ENCODE measurements around the gene TMBIM6. TPM values are rescaled to one million over a fixed set of nuclear protein-coding genes. Genes with fewer than 3 reads are reported as not detected.
"Not testable (repeated sequence)": the region's sequence is repeated elsewhere in the genome, so short reads cannot be mapped to it uniquely, and the experiment has no call there.

The TMBIM6 gene
- polyA plus RNA-seq, 3 donors = 315 to 1,453 (median 1,396) TPM

DNA sequence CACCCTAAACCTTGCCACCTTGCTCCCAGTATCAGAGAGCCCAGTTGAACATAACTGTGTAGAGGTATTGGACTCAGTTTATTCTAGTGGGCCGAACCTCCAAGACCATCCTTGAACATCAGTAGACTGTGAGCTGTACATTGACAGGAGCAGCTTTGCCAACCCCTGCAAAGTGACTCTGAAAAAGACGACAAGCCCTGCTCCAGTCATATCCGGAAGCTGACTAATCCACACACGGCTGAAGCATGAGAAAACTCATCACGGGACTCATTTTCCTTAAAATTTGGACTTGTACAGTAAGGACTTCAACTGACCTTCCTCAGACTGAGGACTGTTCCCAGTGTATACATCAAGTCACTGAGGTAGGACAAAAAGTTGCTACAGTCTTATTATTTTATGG lies 2.6 kb upstream of the TMBIM6 start:
- Mint-ChIP-seq H3K4me1 (peaks cover 17% of the 10 kb centered on the region), H3K9me3 (peaks cover 4 to 10% (median 7%) of the 10 kb centered on the region in 7 donors)
- Histone ChIP-seq H3K79me2 (ENCODE audit: insufficient read depth, low read length) (peaks cover 21% of the 10 kb centered on the region), H3K4me1 (ENCODE audit: control insufficient read depth in 1 of 2, insufficient read depth in 2 of 2, low read length in 2 of 2) (peaks cover 18 to 22% of the 10 kb centered on the region in 2 donors), H4K20me1 (ENCODE audit: insufficient read depth, low read length) (peaks cover 21% of the 10 kb centered on the region)
- WGBS (ENCODE audit: insufficient coverage) = no CpG with 5 or more reads among the region's 5 CpGs
- H3K4me3 Mint-ChIP-seq; H2AFZ ChIP-seq (ENCODE audit: insufficient read depth, low read depth, low read length, poor library complexity, severe bottlenecking); H3K36me3 ChIP-seq (replicated peaks in 1 of 2; ENCODE audit: control insufficient read depth in 1 of 2, insufficient read depth in 2 of 2, low read length in 2 of 2); DNase-seq; H3K9me3 ChIP-seq (replicated peaks in 1 of 2; ENCODE audit: control insufficient read depth in 1 of 2, insufficient read depth in 1 of 2, low read length in 2 of 2); intact Hi-C loops (cut with micrococcal nuclease); H3K36me3 Mint-ChIP-seq; H3K27me3 Mint-ChIP-seq (ENCODE audit: low read depth in 3 of 3); H3K27me3 ChIP-seq (ENCODE audit: control insufficient read depth in 2 of 2, insufficient read depth in 2 of 2, low read length in 2 of 2); H3K27ac ChIP-seq (ENCODE audit: low read depth in 1 of 2, low read length in 2 of 2); H3K27ac Mint-ChIP-seq; H3K4me3 ChIP-seq (replicated peaks in 1 of 3; ENCODE audit: low read depth in 2 of 3, low read length in 3 of 3); H3K4me2 ChIP-seq (replicated peaks; ENCODE audit: extremely low read depth, low read length, poor library complexity, severe bottlenecking); H3K9ac ChIP-seq (ENCODE audit: insufficient read depth, low read length, poor library complexity, severe bottlenecking): not testable (repeated sequence)

DNA sequence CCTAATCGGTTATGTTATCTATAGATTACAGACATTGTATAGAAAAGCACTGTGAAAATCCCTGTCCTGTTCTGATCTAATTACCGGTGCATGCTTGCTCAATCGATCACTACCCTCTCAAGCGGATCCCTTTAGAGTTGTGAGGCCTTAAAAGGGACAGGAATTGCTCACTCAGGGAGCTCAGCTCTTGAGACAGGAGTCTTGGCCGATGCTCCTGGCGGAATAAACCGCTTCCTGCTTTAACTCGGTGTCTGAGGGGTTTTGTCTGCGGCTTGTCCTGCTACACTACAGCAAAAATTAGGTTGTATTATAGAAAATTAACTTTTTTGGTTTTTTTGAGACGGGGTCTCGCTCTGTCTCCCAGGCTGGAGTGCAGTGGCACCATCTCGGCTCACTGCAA lies 1.1 kb upstream of the TMBIM6 start:
- H3K27ac Mint-ChIP-seq = peak overlapping the region in 1 of 7 donors; percentile 25
- intact Hi-C loops (cut with micrococcal nuclease) = loop anchor here in 1 of 2 donors (5.0 kb wide), 1 partner anchor 33 kb away; the partner anchor contains the start of gene FMNL3
- not testable (repeated sequence) for H3K9ac ChIP-seq (ENCODE audit: insufficient read depth, low read length, poor library complexity, severe bottlenecking); H3K27me3 Mint-ChIP-seq (ENCODE audit: low read depth in 3 of 3); H2AFZ ChIP-seq (ENCODE audit: insufficient read depth, low read depth, low read length, poor library complexity, severe bottlenecking); DNase-seq; H3K4me3 Mint-ChIP-seq; H3K27ac ChIP-seq (ENCODE audit: low read depth in 1 of 2, low read length in 2 of 2); H3K9me3 Mint-ChIP-seq; H3K9me3 ChIP-seq (replicated peaks in 1 of 2; ENCODE audit: control insufficient read depth in 1 of 2, insufficient read depth in 1 of 2, low read length in 2 of 2); H3K4me2 ChIP-seq (replicated peaks; ENCODE audit: extremely low read depth, low read length, poor library complexity, severe bottlenecking); H3K4me3 ChIP-seq (replicated peaks in 1 of 3; ENCODE audit: low read depth in 2 of 3, low read length in 3 of 3); H3K27me3 ChIP-seq (ENCODE audit: control insufficient read depth in 2 of 2, insufficient read depth in 2 of 2, low read length in 2 of 2)
- peaks cover 37% of the 10 kb centered on the region for H3K79me2 ChIP-seq (ENCODE audit: insufficient read depth, low read length)
- H3K4me1 Mint-ChIP-seq = peaks cover 30% of the 10 kb centered on the region
- peaks cover 37% of the 10 kb centered on the region for H4K20me1 ChIP-seq (ENCODE audit: insufficient read depth, low read length)
- peaks cover 10 to 11% of the 10 kb centered on the region in 2 donors for H3K36me3 ChIP-seq (replicated peaks in 1 of 2; ENCODE audit: control insufficient read depth in 1 of 2, insufficient read depth in 2 of 2, low read length in 2 of 2)
- 100% methylated on average over 3 of the region's 12 CpGs for WGBS (ENCODE audit: insufficient coverage)
- H3K36me3 Mint-ChIP-seq = peaks cover 8 to 16% of the 10 kb centered on the region in 2 donors
- H3K4me1 ChIP-seq (ENCODE audit: control insufficient read depth in 1 of 2, insufficient read depth in 2 of 2, low read length in 2 of 2) = peaks cover 24 to 35% of the 10 kb centered on the region in 2 donors

Measured in CD14-positive monocyte (primary cell).